ENCODE results near the gene ZNF436. TPM values are rescaled to one million over a fixed set of nuclear protein-coding genes. Genes with fewer than 3 reads are reported as not detected.

The ZNF436 gene
- polyA plus RNA-seq, 1 of the 3 experiments (the other 2 are of a cell fraction), result 5.0 TPM

GRCh38 chr1:23394181-23394580 is 24.5 kb upstream of the ZNF436 start (continued):
- TF ChIP-seq CTCF (IDR thresholded peaks at IDR 0.05) (no peak), IRF3 (IDR thresholded peaks at IDR 0.05; ENCODE audit: low read depth, low read length) (no peak), USF1 (IDR thresholded peaks at IDR 0.05; ENCODE audit: borderline replicate concordance, low read depth) (peak; percentile 90), TAF1 (IDR thresholded peaks at IDR 0.05; ENCODE audit: borderline replicate concordance, low read depth, low read length) (no peak), RFX5 (IDR thresholded peaks at IDR 0.05; ENCODE audit: low read length) (no peak), RCOR1 (IDR thresholded peaks at IDR 0.05; ENCODE audit: low read length) (no peak), SMC3 (IDR thresholded peaks at IDR 0.05; ENCODE audit: low read depth, low read length) (no peak), ELF1 (IDR thresholded peaks at IDR 0.05) (no peak), FOXM1 (IDR thresholded peaks at IDR 0.05; ENCODE audit: low read depth) (no peak), GATA2 (CRISPR knock-in tag; IDR thresholded peaks at IDR 0.05) (no peak), JUND (IDR thresholded peaks at IDR 0.05) (peak; percentile 61; the same call in 1 of the 2 replicates), REST (IDR thresholded peaks at IDR 0.05; ENCODE audit: low read depth, low read length) (no peak), RXRA (IDR thresholded peaks at IDR 0.05; ENCODE audit: borderline replicate concordance, low read depth) (peak; percentile 84), FOSL2 (IDR thresholded peaks at IDR 0.05; ENCODE audit: borderline replicate concordance, low read depth) (peak; percentile 64), PBX3 (IDR thresholded peaks at IDR 0.05) (peak; percentile 90), POLR2AphosphoS5 (IDR thresholded peaks at IDR 0.05; ENCODE audit: low read depth, low read length) (peak; percentile 78), MXI1 (IDR thresholded peaks at IDR 0.05; ENCODE audit: low read depth, low read length) (no peak), ZBTB33 (IDR thresholded peaks at IDR 0.05; ENCODE audit: borderline replicate concordance, low read depth) (no peak), YY1 (IDR thresholded peaks at IDR 0.05; ENCODE audit: low read depth) (no peak)

Measured in SK-N-SH (cell line).